Esophagus muscularis mucosa (tissue), 4 donors: ENCODE measurements around the gene ZBP1. TPM values are rescaled to one million over a fixed set of nuclear protein-coding genes. Genes with fewer than 3 reads are reported as not detected.

Experiments
- DNase-seq: peaks from one replicate; pipeline ENCODE4 v3.0.0-alpha.2; 2017; ENCODE audit errors: extremely low spot score
- H3K27ac ChIP-seq, 4 donors: fragments of 200-600 bp; sonication (generic); replicated peaks in 1 of 4; 1 replicate in 3 of 4; 2 replicates in 1 of 4; pipeline ENCODE4 v1.5.1; 2016 to 2019; ENCODE audit warnings: mild to moderate bottlenecking in 1 of 4
- H3K27me3 ChIP-seq, 4 donors: fragments of 200-600 bp; sonication (generic); one replicate each; pipeline versions ENCODE4 v1.5.1 to v1.6.0; 2016 to 2019
- H3K36me3 ChIP-seq, 4 donors: fragments of 200-600 bp; sonication (generic); one replicate each; pipeline ENCODE4 v1.5.1; 2016 to 2019
- H3K4me1 ChIP-seq, 4 donors: fragments of 200-600 bp; sonication (generic); one replicate each; pipeline ENCODE4 v1.5.1; 2016 to 2019
- H3K4me3 ChIP-seq, 4 donors: fragments of 200-600 bp; sonication (generic); 1 replicate in 2 of 4; 2 replicates in 2 of 4; pipeline ENCODE4 v1.5.1; 2016 to 2019; ENCODE audit warnings: mild to moderate bottlenecking in 4 of 4, moderate library complexity in 1 of 4
- H3K9me3 ChIP-seq, 4 donors: fragments of 200-600 bp; sonication (generic); 1 replicate in 3 of 4; 2 replicates in 1 of 4; pipeline ENCODE4 v1.5.1; 2016 to 2019
- CTCF ChIP-seq, 3 experiments: fragments of 200-600 bp in 2 of 3; fragments of 450-650 bp in 1 of 3; sonication (generic) in 2 of 3; IDR thresholded peaks; one replicate each; pipeline ENCODE4 v1.5.1; 2017 to 2019; ENCODE audit warnings: antibody characterized with exemption in 3 of 3, mild to moderate bottlenecking in 2 of 3, moderate library complexity in 1 of 3
- EP300 ChIP-seq: sonication (generic); formaldehyde crosslinking; IDR thresholded peaks from one replicate; pipeline ENCODE4 v1.6.1; 2017; ENCODE audit warnings: antibody characterized with exemption
- POLR2A ChIP-seq: fragments of 450-650 bp; IDR thresholded peaks from one replicate; pipeline ENCODE4 v1.6.1; 2017; ENCODE audit warnings: antibody characterized with exemption, moderate library complexity, mild to moderate bottlenecking, low read depth
- POLR2AphosphoS5 ChIP-seq, 2 donors: sonication (generic); formaldehyde crosslinking; IDR thresholded peaks; one replicate each; pipeline ENCODE4 v1.6.1; 2017; ENCODE audit warnings: antibody characterized with exemption in 2 of 2
- WGBS: methylation state at CpG from one replicate; pipeline ENCODE4 v1.1.5; 2018; 5-methylcytosine and 5-hydroxymethylcytosine counted together
- intact Hi-C: fragments of 100-400 bp; cut with DNase I; formaldehyde crosslinking; loops from one replicate; pipeline ENCODE4 v1.15.1; 2023
- total RNA-seq, 4 donors: library from RNA; depleted of rRNA; stranded (reverse); fragments of >200 nt; gene quantifications; one replicate each; pipeline versions ENCODE4 v1.1.0 to v1.2.1, GENCODE V29; 2016

The ZBP1 gene
- total RNA-seq, 4 donors from 2014 or later, result 0.33 to 0.75 TPM; not detected in 2

- Histone ChIP-seq H3K27ac (no peak overlapping the region), H3K27me3 (peaks cover 0 to 25% (median 0%) of the 10 kb centered on the region in 4 donors), H3K4me1 (peaks cover 12 to 20% (median 20%) of the 10 kb centered on the region in 4 donors), H3K9me3 (peaks cover 0 to 8% (median 0%) of the 10 kb centered on the region in 4 donors), H3K4me3 (no peak overlapping the region), H3K36me3 (no peaks in the 10 kb centered on the region)
- TF ChIP-seq POLR2A (no peak), CTCF (IDR thresholded peaks at IDR 0.05) (no peak)
- DNase-seq, result peak; percentile 47
- intact Hi-C loops, result no loop called here
- 94% methylated on average over 7 of the region's 7 CpGs for WGBS
Measured at GRCh38 chr20:57625181-57625958, 5.1 kb upstream of the ZBP1 start.

GRCh38 chr20:57624124-57624523, 3.9 kb upstream of the ZBP1 start:
- H3K36me3 ChIP-seq, result no peaks in the 10 kb centered on the region
- H3K9me3 ChIP-seq, result peaks cover 0 to 8% (median 0%) of the 10 kb centered on the region in 4 donors
- peaks cover 0 to 25% (median 0%) of the 10 kb centered on the region in 4 donors for H3K27me3 ChIP-seq
- DNase-seq, result no peak
- no peak overlapping the region for H3K4me3 ChIP-seq
- TF ChIP-seq CTCF (IDR thresholded peaks at IDR 0.05) (no peak), EP300 (no peak), POLR2AphosphoS5 (IDR thresholded peaks at IDR 0.05) (no peak), POLR2A (no peak)
- WGBS, result 100% methylated on average over 3 of the region's 3 CpGs
- no peak overlapping the region for H3K27ac ChIP-seq
- intact Hi-C loops, result no loop called here
- peaks cover 12 to 20% (median 20%) of the 10 kb centered on the region in 4 donors for H3K4me1 ChIP-seq

GRCh38 chr20:57622579-57623381, 2.6 kb upstream of the ZBP1 start:
- H3K27me3 ChIP-seq, result peaks cover 0 to 25% (median 0%) of the 10 kb centered on the region in 4 donors
- no peak for DNase-seq
- no peak overlapping the region for H3K27ac ChIP-seq
- peaks cover 6 to 12% (median 9%) of the 10 kb centered on the region in 4 donors for H3K4me1 ChIP-seq
- no peak overlapping the region for H3K4me3 ChIP-seq
- H3K9me3 ChIP-seq, result peaks cover 0 to 8% (median 0%) of the 10 kb centered on the region in 4 donors
- 46% methylated on average over 8 of the region's 14 CpGs for WGBS
- TF ChIP-seq EP300 (no peak), CTCF (IDR thresholded peaks at IDR 0.05) (peak; percentile 49 to 64 (median 52))
- intact Hi-C loops, result no loop called here
- no peaks in the 10 kb centered on the region for H3K36me3 ChIP-seq

GRCh38 chr20:57622201-57622570, 2.0 kb upstream of the ZBP1 start:
- H3K36me3 ChIP-seq, result no peaks in the 10 kb centered on the region
- intact Hi-C loops, result no loop called here
- no peak overlapping the region for H3K27ac ChIP-seq
- peaks cover 0 to 27% (median 0%) of the 10 kb centered on the region in 4 donors for H3K27me3 ChIP-seq
- H3K4me1 ChIP-seq, result peaks cover under 1 to 6% (median 3%) of the 10 kb centered on the region in 4 donors
- no peak for TF ChIP-seq EP300
- TF ChIP-seq CTCF (IDR thresholded peaks at IDR 0.05), result no peak
- TF ChIP-seq POLR2A, result no peak
- no peak for TF ChIP-seq POLR2AphosphoS5 (IDR thresholded peaks at IDR 0.05)
- peaks cover 0 to 8% (median 0%) of the 10 kb centered on the region in 4 donors for H3K9me3 ChIP-seq
- DNase-seq, result no peak
- no peak overlapping the region for H3K4me3 ChIP-seq
- WGBS, result 88% methylated on average over 7 of the region's 7 CpGs
